Naive B cell (primary cell): ENCODE results near the gene MTG2. TPM values are rescaled to one million over a fixed set of nuclear protein-coding genes. Genes with fewer than 3 reads are reported as not detected.
A peak's percentile ranks its signal among the peaks of the same experiment; 100 is the strongest.

Experiments
- ATAC-seq, 2 donors: fragments of 150-1000 bp; cut with Tn5 transposase; 2 replicates each; pipeline ENCODE4 v1.10.0; 2021; ENCODE audit warnings: low read depth in 2 of 2, mild to moderate bottlenecking in 2 of 2, moderate library complexity in 2 of 2
- DNase-seq: peaks from one replicate; pipeline ENCODE4 v3.0.0; 2022
- H3K27ac Mint-ChIP-seq, 6 donors: one replicate each; pipeline ENCODE4 v1.8.0; 2020 to 2022; ENCODE audit warnings: mild to moderate bottlenecking in 6 of 6, mixed read lengths in 6 of 6, moderate library complexity in 5 of 6, inconsistent platforms in 2 of 6
- H3K27me3 Mint-ChIP-seq, 3 donors: one replicate each; pipeline ENCODE4 v1.8.0; 2021 to 2022; ENCODE audit warnings: mixed read lengths in 3 of 3, mild to moderate bottlenecking in 1 of 3
- H3K36me3 Mint-ChIP-seq, 2 donors: one replicate each; pipeline ENCODE4 v1.8.0; 2020 to 2022; ENCODE audit warnings: mixed read lengths in 2 of 2, inconsistent platforms in 1 of 2, mild to moderate bottlenecking in 1 of 2
- H3K4me1 Mint-ChIP-seq, 3 donors: one replicate each; pipeline ENCODE4 v1.8.0; 2020 to 2022; ENCODE audit warnings: mixed read lengths in 3 of 3, inconsistent platforms in 1 of 3, mild to moderate bottlenecking in 1 of 3, moderate library complexity in 1 of 3
- H3K4me3 Mint-ChIP-seq, 8 donors: one replicate each; pipeline ENCODE4 v1.8.0; 2020 to 2022; ENCODE audit warnings: mild to moderate bottlenecking in 8 of 8, mixed read lengths in 8 of 8, moderate library complexity in 8 of 8, inconsistent platforms in 2 of 8
- H3K9me3 Mint-ChIP-seq, 7 donors: one replicate each; pipeline ENCODE4 v1.8.0; 2020 to 2022; ENCODE audit warnings: mixed read lengths in 7 of 7, mild to moderate bottlenecking in 5 of 7, inconsistent platforms in 2 of 7, moderate library complexity in 1 of 7
- polyA plus RNA-seq, 6 donors: library from polyadenylated mRNA; unstranded; fragments of 300-500 nt; fragmentation: Illumina TruSeq; gene quantifications; one replicate each; pipeline ENCODE4 v1.2.3, GENCODE V29; 2021; ENCODE audit warnings: low read depth in 6 of 6

MTG2 gene
- polyA plus RNA-seq, 6 donors from 2014 or later: 12.7 to 19.1 (median 16.3) TPM

GRCh38 chr20:62237801-62238568 is 55.2 kb downstream of the MTG2 start, which contains the start of gene OSBPL2:
TSS of gene OSBPL2 (plus strand) at chr20:62238521. CDS start at chr20:62256185, 17,664 bp downstream.
- peak; percentile 100 for DNase-seq
- peak within 1 kb of the TSS; percentile 81 to 94 (median 86) for H3K4me3 Mint-ChIP-seq
- peaks cover 0 to 5% (median 3%) of the 10 kb centered on the region in 7 donors for H3K9me3 Mint-ChIP-seq
- H3K4me1 Mint-ChIP-seq: peaks cover 25 to 37% (median 33%) of the 10 kb centered on the region in 3 donors
- peak within 1 kb of the TSS; percentile 89 to 97 (median 94) for H3K27ac Mint-ChIP-seq
- H3K36me3 Mint-ChIP-seq: peaks cover 0 to 5% of the 10 kb centered on the region in 2 donors
- peaks cover 0 to 8% (median 0%) of the 10 kb centered on the region in 3 donors for H3K27me3 Mint-ChIP-seq
- peak; percentile 94 to 95 for ATAC-seq

- peaks cover 26 to 37% (median 33%) of the 10 kb centered on the region in 3 donors for H3K4me1 Mint-ChIP-seq
Observed at GRCh38 chr20:62238569-62239277, 55.9 kb downstream of the MTG2 start.

GRCh38 chr20:62239278-62239879 is 56.6 kb downstream of the MTG2 start:
- Mint-ChIP-seq H3K36me3 (peaks cover 0 to 5% of the 10 kb centered on the region in 2 donors), H3K4me1 (peaks cover 29 to 39% (median 38%) of the 10 kb centered on the region in 3 donors), H3K4me3 (peak overlapping the region; percentile 79 to 94 (median 86)), H3K27ac (peak overlapping the region; percentile 47 to 93 (median 84)), H3K27me3 (peaks cover 0 to 8% (median 0%) of the 10 kb centered on the region in 3 donors), H3K9me3 (no peaks in the 10 kb centered on the region)
- no peak for ATAC-seq
- DNase-seq: no peak

More at GRCh38 chr20:62238569-62239277, 55.9 kb downstream of the MTG2 start:
- Mint-ChIP-seq H3K27ac (peak overlapping the region; percentile 47 to 93 (median 89)), H3K4me3 (peak overlapping the region; percentile 80 to 94 (median 86)), H3K27me3 (peaks cover 0 to 8% (median 0%) of the 10 kb centered on the region in 3 donors), H3K9me3 (peaks cover 0 to 3% (median 1%) of the 10 kb centered on the region in 7 donors), H3K36me3 (peaks cover 0 to 5% of the 10 kb centered on the region in 2 donors)
- DNase-seq (no peak), ATAC-seq (peak; percentile 0 to 1)

- peak overlapping the region in 3 of 6 donors; percentile 10 to 82 (median 27) for H3K27ac Mint-ChIP-seq
- peaks cover 0 to 5% of the 10 kb centered on the region in 2 donors for H3K36me3 Mint-ChIP-seq
- H3K9me3 Mint-ChIP-seq: no peaks in the 10 kb centered on the region
- DNase-seq (no peak), ATAC-seq (no peak)
- peak overlapping the region; percentile 68 to 94 (median 84) for H3K4me3 Mint-ChIP-seq
- peaks cover 0 to 8% (median 0%) of the 10 kb centered on the region in 3 donors for H3K27me3 Mint-ChIP-seq
- H3K4me1 Mint-ChIP-seq: peaks cover 29 to 44% (median 44%) of the 10 kb centered on the region in 3 donors
Observed at GRCh38 chr20:62240020-62240685, 57.3 kb downstream of the MTG2 start.

GRCh38 chr20:62241506-62241905 is 58.7 kb downstream of the MTG2 start:
- Mint-ChIP-seq H3K4me1 (peaks cover 25 to 48% (median 48%) of the 10 kb centered on the region in 3 donors), H3K4me3 (peak overlapping the region in 4 of 8 donors; percentile 30 to 74 (median 54))
- no peak for ATAC-seq

GRCh38 chr20:62242176-62242575 is 59.3 kb downstream of the MTG2 start:
- H3K9me3 Mint-ChIP-seq: no peaks in the 10 kb centered on the region
- H3K27ac Mint-ChIP-seq: peak overlapping the region in 1 of 6 donors; percentile 54
- peak overlapping the region in 1 of 8 donors; percentile 74 for H3K4me3 Mint-ChIP-seq
- ATAC-seq (no peak), DNase-seq (no peak)
- H3K27me3 Mint-ChIP-seq: no peaks in the 10 kb centered on the region
- H3K4me1 Mint-ChIP-seq: peaks cover 30 to 55% (median 54%) of the 10 kb centered on the region in 3 donors
- H3K36me3 Mint-ChIP-seq: peaks cover 0 to 5% of the 10 kb centered on the region in 2 donors

More at GRCh38 chr20:62241506-62241905, 58.7 kb downstream of the MTG2 start:
- Mint-ChIP-seq H3K9me3 (no peaks in the 10 kb centered on the region), H3K36me3 (peaks cover 0 to 5% of the 10 kb centered on the region in 2 donors), H3K27ac (no peak overlapping the region), H3K27me3 (no peaks in the 10 kb centered on the region)
- DNase-seq: no peak

- H3K4me1 Mint-ChIP-seq: peaks cover 27 to 55% (median 54%) of the 10 kb centered on the region in 3 donors
- H3K36me3 Mint-ChIP-seq: peaks cover 0 to 5% of the 10 kb centered on the region in 2 donors
- ATAC-seq: no peak
- H3K9me3 Mint-ChIP-seq: no peaks in the 10 kb centered on the region
- H3K4me3 Mint-ChIP-seq: peak overlapping the region in 1 of 8 donors; percentile 47
- no peak overlapping the region for H3K27ac Mint-ChIP-seq
- no peak for DNase-seq
- no peaks in the 10 kb centered on the region for H3K27me3 Mint-ChIP-seq
Observed at GRCh38 chr20:62243106-62243505, 60.3 kb downstream of the MTG2 start.

- Mint-ChIP-seq H3K9me3 (no peaks in the 10 kb centered on the region), H3K4me1 (peaks cover 28 to 60% (median 56%) of the 10 kb centered on the region in 3 donors), H3K4me3 (peak overlapping the region in 1 of 8 donors; percentile 45), H3K27me3 (no peaks in the 10 kb centered on the region), H3K27ac (peak overlapping the region in 1 of 6 donors; percentile 23), H3K36me3 (peaks cover 0 to 5% of the 10 kb centered on the region in 2 donors)
- no peak for ATAC-seq
- no peak for DNase-seq
Observed at GRCh38 chr20:62243906-62244515, 61.2 kb downstream of the MTG2 start.

- DNase-seq: no peak
- no peak for ATAC-seq
- H3K27me3 Mint-ChIP-seq: no peaks in the 10 kb centered on the region
- H3K4me3 Mint-ChIP-seq: no peak overlapping the region
- peaks cover 30 to 58% (median 53%) of the 10 kb centered on the region in 3 donors for H3K4me1 Mint-ChIP-seq
- H3K27ac Mint-ChIP-seq: no peak overlapping the region
- no peaks in the 10 kb centered on the region for H3K9me3 Mint-ChIP-seq
- peaks cover 0 to 5% of the 10 kb centered on the region in 2 donors for H3K36me3 Mint-ChIP-seq
Observed at GRCh38 chr20:62244644-62245108, 61.8 kb downstream of the MTG2 start.

GRCh38 chr20:62245911-62246280 is 63.1 kb downstream of the MTG2 start:
- Mint-ChIP-seq H3K27ac (peak overlapping the region in 2 of 6 donors; percentile 49 to 66), H3K4me3 (peak overlapping the region in 1 of 8 donors; percentile 29), H3K27me3 (no peaks in the 10 kb centered on the region), H3K4me1 (peaks cover 31 to 55% (median 53%) of the 10 kb centered on the region in 3 donors), H3K9me3 (peaks cover 0 to 2% (median 0%) of the 10 kb centered on the region in 7 donors), H3K36me3 (peaks cover 0 to 5% of the 10 kb centered on the region in 2 donors)
- no peak for ATAC-seq
- no peak for DNase-seq

- H3K4me1 Mint-ChIP-seq: peaks cover 29 to 53% (median 52%) of the 10 kb centered on the region in 3 donors
- peaks cover 0 to 2% (median 0%) of the 10 kb centered on the region in 7 donors for H3K9me3 Mint-ChIP-seq
- H3K4me3 Mint-ChIP-seq: no peak overlapping the region
- no peaks in the 10 kb centered on the region for H3K27me3 Mint-ChIP-seq
- H3K27ac Mint-ChIP-seq: no peak overlapping the region
- ATAC-seq (no peak), DNase-seq (no peak)
- peaks cover 0 to 3% of the 10 kb centered on the region in 2 donors for H3K36me3 Mint-ChIP-seq
Observed at GRCh38 chr20:62246431-62246830, 63.6 kb downstream of the MTG2 start.
